GM18951 (cell line): ENCODE results near the gene TEDC2.
A peak's percentile ranks its signal among the peaks of the same experiment; 100 is the strongest.
"Not testable (repeated sequence)": the region's sequence is repeated elsewhere in the genome, so short reads cannot be mapped to it uniquely, and the experiment has no call there.

ENCODE experiments used
- POLR2A ChIP-seq: IDR thresholded peaks from 4 replicates; pipeline ENCODE4 v1.6.1; 2011; ENCODE audit warnings: mild to moderate bottlenecking; ENCODE audit not compliant: insufficient read length, insufficient read depth; ENCODE audit errors: extremely low read depth
- in situ Hi-C: fragments of 300-500 bp; cut with MboI; formaldehyde crosslinking; loops from one replicate; pipeline ENCODE4 v1.12.0; 2022; ENCODE audit warnings: low sequenced_read_pairs, mixed read lengths, inconsistent platforms; ENCODE audit not compliant: unreplicated experiment

Gene TEDC2

GRCh38 chr16:2471653-2472487 is 12.0 kb downstream of the TEDC2 start:
- TF ChIP-seq POLR2A = no peak
- in situ Hi-C loops = no loop called here

- no peak for TF ChIP-seq POLR2A
- in situ Hi-C loops = no loop called here
Measured at GRCh38 chr16:2472488-2472864, 12.6 kb downstream of the TEDC2 start.

- in situ Hi-C loops = no loop called here
- no peak for TF ChIP-seq POLR2A
Measured at GRCh38 chr16:2472885-2473445, 13.1 kb downstream of the TEDC2 start.

GRCh38 chr16:2473446-2473926 is 13.6 kb downstream of the TEDC2 start:
- TF ChIP-seq POLR2A = peak; percentile 21

GRCh38 chr16:2473999-2474876 is 14.3 kb downstream of the TEDC2 start:
- in situ Hi-C loops = no loop called here

More at GRCh38 chr16:2473446-2473926, 13.6 kb downstream of the TEDC2 start:
- in situ Hi-C loops = no loop called here

GRCh38 chr16:2474877-2475412 is 15.0 kb downstream of the TEDC2 start, which contains the start of gene TBC1D24:
TSS of gene TBC1D24 (plus strand) at chr16:2475127. CDS start at chr16:2496149, 21,022 bp downstream.
- TF ChIP-seq POLR2A = peak; percentile 90
- in situ Hi-C loops = no loop called here

More at GRCh38 chr16:2473999-2474876, 14.3 kb downstream of the TEDC2 start:
- TF ChIP-seq POLR2A = no peak

- in situ Hi-C loops = no loop called here
- TF ChIP-seq POLR2A = no peak
Measured at GRCh38 chr16:2475413-2476344, 15.8 kb downstream of the TEDC2 start.

- TF ChIP-seq POLR2A = no peak
- in situ Hi-C loops = no loop called here
Measured at GRCh38 chr16:2476345-2476720, 16.4 kb downstream of the TEDC2 start.

GRCh38 chr16:2476741-2477140 is 16.8 kb downstream of the TEDC2 start:
- in situ Hi-C loops = no loop called here
- no peak for TF ChIP-seq POLR2A

- no peak for TF ChIP-seq POLR2A
- in situ Hi-C loops = no loop called here
Measured at GRCh38 chr16:2477327-2477726, 17.4 kb downstream of the TEDC2 start.

- in situ Hi-C loops = no loop called here
Measured at GRCh38 chr16:2478279-2478678, 18.4 kb downstream of the TEDC2 start.

GRCh38 chr16:2479996-2480395 is 20.1 kb downstream of the TEDC2 start:
- in situ Hi-C loops = not testable (repeated sequence)

More at GRCh38 chr16:2478279-2478678, 18.4 kb downstream of the TEDC2 start:
- no peak for TF ChIP-seq POLR2A
